HG02973 (cell line): Measurements from ENCODE around the gene MFAP4.

Experiments
- ATAC-seq: cut with Tn5 transposase; IDR thresholded peaks from one replicate; pipeline ENCODE4 v1.9.1; 2021; ENCODE audit warnings: moderate library complexity; ENCODE audit not compliant: unreplicated experiment

MFAP4 gene

GRCh38 chr17:19336938-19337711, 49.9 kb downstream of the MFAP4 start:
- no peak for ATAC-seq

DNA sequence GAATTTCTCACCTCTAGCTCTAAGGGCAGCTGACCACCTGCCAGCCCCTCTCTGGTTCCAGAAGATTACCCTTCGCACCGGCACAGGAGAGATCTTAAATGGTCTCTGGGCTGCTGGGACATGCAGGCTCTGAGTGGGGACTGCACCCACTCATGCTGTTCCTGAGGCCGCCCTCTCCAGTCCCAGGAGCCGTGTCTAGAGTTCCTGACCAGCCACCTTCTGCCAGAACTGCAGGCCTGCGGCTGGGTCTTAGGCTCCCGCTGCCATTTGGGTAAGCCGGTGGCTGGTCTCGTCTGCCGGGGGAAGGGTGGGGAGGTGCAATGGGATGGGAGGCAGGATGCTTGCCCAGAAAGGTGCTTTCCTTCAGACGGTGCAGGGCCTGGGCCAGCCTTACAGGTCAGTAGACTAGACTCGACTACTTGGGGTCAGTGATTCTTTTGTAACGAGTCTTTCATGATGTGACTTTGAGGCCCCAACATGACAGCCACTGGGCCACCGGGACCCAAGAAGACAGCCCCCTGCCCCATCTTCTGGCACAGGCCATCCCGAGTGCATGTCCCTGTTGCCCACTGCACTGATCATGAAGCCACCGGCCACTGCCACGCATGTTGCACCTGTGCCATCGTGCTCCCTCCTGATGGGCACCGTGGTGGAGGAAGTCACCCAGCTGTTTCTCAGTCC, 50.9 kb downstream of the MFAP4 start:
- no peak for ATAC-seq

DNA sequence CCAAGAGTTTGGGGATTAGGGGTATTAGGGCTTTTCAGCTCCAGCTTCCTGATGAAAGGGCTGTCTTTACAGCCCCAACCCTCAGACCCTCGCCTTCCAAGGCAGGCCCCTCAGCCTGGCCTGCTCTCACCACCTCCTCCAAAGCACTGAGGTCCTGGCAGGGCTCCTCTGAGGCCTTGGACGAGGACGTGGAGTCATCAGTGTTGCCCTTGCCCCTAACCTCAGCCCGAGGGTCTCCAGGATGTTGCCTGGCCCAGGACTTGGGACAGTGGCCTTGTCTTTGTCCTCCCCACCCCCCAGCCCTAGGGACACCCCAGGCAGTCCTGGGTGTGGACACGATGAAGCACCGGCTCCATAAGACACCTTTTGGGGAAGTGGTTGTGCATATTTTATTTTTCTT, 52.7 kb downstream of the MFAP4 start:
- no peak for ATAC-seq

DNA sequence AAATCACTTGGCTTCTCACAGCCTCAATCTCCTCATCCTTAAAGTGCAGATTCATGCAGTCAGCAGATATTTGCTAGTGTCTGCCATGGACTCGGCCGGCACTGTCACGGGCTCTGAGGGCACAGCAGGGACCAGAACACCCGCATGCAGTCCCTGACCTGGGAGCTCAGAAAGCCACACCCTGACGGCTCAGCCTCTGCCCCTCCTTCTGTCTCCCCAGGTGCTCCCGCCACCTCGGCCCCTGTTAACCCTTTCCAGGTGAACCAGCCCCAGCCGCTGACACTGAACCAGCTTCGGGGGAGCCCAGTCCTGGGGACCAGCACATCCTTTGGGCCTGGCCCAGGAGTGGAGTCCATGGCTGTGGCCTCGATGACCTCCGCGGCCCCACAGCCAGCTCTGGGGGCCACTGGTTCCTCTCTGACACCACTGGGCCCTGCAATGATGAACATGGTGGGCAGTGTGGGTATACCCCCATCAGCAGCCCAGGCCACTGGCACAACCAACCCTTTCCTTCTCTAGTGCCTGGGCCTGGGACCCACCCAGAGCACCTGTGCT, 53.2 kb downstream of the MFAP4 start:
- no peak for ATAC-seq
